ENCODE data around the gene MRPL18.
A peak's percentile ranks its signal among the peaks of the same experiment; 100 is the strongest.
"Not testable (repeated sequence)": the region's sequence is repeated elsewhere in the genome, so short reads cannot be mapped to it uniquely, and the experiment has no call there.

MRPL18 gene

DNA sequence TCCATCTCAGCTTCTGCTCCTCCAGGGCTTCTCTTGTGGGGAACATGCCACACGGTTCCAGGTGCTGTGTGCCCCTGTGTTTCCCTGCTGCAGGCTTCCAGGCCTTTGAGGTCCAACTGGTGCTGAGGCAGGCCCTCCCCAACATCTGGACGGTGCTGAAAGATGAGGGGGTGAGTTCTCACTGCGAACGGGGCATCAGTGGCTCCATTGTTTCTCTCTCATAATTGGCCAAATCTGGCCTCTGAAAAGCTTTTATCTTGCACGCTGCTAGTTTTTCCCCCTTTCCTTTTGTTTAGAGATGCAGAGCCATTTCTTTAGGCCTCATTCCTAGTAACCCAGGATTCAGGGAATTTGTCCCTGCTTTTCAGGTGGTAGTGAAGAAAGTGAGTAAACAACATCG is 18.4 kb downstream of the MRPL18 start:
- intact Hi-C loops (cut with DNase I) = no loop called here
- peak in 2 of 10 donors; percentile 16 to 46 for DNase-seq

DNA sequence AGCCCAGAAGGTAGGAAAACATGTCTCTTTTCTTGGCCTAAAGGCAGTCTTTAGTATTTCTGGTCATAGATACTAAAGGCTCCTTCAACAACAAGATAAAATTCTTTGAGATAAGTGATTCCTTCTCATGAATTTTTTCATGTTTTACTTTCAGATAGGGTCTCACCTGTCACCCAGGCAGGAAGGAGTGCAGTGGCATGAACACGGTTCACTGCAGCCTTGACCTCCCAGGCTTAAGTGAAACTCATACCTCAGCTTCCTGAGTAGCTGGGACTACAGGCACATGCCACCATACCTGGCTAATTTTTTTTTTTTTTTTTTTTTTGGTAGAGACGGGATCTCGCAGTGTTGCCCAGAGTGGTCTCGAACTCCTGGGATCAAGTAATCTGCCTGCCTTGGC is 18.9 kb downstream of the MRPL18 start:
- DNase-seq = no peak
- intact Hi-C loops (cut with DNase I) = no loop called here

DNA sequence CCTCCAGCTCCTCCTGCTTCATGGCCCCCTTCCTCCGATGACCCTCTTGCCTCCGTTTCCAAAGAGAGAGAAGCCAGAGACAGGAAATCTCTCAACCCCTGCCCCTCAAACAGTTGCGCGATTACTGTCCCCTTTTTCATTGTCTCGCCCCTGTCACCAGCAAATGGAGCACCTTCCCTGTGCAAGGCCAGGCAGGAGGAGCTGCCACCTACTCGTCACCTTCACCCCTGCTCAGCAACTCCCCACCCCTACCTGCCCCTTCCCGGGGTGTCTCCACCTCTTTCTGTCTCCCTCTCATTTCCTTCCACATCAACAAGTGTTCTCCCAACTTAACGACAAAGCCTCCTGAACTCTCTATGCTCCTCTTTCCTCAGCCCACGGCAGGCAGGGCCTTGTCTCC is 23.5 kb downstream of the MRPL18 start:
- DNase-seq = no peak
- intact Hi-C loops (cut with DNase I) = no loop called here

DNA sequence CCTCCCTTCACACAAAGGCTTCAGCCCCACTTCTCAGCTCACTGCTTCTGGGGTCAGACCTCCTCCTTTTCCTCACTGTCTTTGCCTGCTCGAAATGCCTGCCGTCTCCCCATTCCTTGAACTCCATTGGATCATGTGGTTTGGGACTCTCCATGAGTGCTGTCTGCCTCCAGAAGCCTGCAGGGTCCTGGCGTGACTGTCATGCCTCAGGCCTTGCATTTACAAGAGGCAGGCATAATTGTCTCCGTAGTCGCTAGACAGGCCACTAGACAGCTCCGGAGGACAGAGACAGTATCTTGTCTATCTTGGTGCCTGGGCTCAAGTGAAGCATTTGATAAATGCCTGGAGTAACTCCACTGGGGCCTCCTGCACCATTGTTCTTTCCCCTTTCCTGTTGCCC is 25.1 kb downstream of the MRPL18 start:
- DNase-seq = no peak
- intact Hi-C loops (cut with DNase I) = no loop called here

DNA sequence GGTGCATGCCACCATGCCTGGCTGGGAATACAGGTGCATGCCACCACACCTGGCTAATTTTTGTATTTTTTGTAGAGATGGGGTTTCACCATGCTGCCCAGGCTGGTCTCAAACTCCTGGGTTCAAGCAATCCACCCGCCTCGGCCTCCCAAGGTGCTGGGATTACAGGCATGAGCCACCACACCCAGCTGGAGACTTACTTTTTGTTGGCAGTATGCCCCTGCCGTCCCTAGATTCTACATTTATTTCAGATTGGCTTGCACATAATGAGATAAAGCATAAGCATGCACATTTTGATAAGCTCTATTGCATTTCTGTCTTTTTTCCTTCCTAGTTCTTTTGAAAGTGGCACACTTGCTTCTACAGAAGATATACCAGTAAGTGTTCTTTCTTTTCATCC is 26.5 kb downstream of the MRPL18 start:
- intact Hi-C loops (cut with DNase I); DNase-seq: not testable (repeated sequence)

DNA sequence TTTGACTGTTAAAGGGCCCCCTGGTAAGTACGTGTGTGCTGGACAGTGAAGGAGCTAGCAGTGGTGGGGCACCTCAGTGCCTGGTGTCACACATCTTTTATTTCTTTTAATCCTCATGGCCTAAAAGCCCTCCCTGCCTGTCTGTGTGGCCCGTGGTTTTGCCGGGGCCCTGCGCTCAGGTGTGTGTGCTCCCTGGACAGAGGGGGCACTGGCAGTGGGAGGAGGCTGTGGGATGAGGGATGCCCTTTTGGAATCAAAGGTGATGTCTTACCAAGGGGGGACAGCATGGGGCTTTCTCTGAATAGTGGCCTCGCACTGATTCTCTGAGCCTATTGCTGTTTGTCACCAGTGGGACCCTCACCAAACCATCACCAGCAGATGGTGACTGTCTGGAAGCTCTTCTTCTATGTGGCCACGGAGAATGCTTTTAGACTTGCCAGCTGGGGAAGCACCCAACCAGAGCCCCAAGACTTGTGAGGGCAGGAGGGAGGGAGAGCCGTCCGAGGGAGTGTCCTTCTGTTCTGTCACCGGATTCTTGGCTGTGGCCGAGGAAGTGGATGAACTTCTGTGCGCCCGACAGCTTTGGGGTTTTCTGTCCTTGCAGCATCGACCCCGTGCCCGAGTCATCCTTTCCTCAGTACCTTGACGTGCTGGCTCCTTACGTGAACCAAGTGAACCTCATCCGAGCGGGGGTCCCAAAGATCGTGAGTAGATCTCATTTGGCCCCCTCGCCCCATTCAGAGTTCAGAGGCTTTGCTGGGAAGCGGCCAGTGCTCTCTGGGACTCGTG is 27.9 kb downstream of the MRPL18 start:
- no peak for DNase-seq
- intact Hi-C loops (cut with DNase I) = no loop called here

DNA sequence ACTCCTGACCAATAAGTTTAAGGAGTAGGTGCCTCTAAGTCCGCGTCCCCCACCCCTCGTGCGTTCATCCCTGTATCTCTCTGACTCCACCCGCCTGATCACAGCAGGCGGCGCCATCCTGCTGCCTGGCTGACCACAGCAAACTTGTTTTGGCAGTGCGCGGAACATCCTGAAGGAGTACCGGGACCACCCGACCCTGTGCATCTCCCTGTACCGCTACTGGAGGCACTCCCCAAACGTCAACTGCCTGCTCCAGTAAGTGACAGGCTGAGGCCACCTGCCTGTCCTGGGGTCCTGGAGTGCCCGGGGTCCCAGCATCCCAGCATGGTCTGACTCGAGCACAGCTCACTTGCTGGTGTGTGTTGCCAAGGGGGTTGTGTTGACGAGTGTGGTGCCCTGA is 28.8 kb downstream of the MRPL18 start:
- intact Hi-C loops (cut with DNase I) = no loop called here
- no peak for DNase-seq

DNA sequence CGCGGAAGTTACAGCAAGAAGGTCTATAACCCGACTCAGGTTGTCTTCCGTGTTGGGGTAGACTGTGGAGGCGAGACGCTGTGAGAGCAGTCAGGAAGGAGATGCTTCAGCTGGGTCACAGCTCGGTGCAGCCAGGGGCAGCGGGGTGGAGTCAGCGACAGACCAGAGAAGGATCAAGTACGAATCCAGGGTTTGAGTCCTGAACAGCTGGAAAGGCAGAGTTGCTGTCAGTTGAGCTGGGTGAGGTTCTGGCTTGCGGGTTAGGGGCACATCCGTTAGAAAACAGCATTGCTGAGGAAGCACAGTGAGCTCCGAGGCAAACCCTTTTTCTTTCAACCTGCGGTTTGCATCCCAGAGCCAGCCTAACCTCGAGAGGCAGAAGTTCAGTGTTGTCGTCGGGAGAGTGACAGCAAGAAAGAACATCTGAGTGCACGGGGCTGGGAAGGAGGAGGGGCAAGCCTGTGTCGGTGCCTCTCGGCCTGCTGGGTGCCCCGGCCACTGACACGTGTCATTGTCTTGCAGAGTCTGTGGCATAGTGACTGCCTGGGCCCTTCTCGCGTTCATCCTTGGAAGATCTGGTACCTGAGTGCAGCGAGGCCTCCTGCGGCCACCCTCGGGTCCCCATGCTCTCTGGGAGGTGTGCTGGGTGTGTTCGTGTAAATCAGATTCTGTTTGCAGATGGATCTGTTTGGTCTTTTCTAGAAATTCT is 29.8 kb downstream of the MRPL18 start:
- peak in 1 of 10 donors; percentile 57 for DNase-seq
- intact Hi-C loops (cut with DNase I) = no loop called here

DNA sequence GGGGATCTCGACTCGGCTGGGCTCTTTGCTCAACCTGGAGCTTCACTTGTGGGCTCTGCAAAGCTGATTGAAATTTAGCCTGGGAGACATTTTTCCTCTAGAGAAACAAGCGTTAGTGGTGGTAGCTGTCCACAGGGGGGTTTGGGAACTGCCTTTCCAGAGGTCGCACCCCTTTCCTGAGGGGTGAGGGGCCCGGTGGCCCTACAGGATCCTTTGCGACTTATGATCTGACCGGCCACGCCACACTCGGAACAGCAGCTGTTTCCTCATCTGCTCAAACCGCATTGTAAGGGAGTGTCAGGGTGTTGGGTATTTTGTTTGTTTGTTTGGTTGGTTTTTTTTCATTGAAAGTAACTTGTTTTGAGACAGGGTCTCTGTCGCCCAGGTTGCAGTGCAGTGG is 30.9 kb downstream of the MRPL18 start:
- intact Hi-C loops (cut with DNase I) = no loop called here
- DNase-seq = no peak

DNA sequence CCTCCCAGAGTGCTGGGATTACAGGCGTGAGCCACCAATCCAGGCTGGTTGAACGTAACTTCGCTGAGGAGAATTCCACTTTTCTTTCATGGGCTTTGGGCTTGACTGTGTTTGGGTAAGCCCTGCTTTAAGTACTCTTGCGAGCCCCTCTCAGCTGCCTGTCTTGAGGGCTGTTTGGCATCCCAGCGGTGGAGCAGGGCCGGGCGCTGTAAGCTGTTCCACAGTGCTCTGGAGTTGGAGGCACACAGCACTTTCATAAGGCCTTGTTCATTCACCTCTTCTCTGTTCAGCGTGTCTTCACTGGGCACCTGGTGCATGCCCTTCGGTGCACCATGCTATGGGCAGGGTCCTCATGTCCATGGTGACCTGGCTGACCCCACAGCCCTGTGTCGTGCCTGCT is 31.5 kb downstream of the MRPL18 start:
- DNase-seq = no peak
- intact Hi-C loops (cut with DNase I) = no loop called here

DNA sequence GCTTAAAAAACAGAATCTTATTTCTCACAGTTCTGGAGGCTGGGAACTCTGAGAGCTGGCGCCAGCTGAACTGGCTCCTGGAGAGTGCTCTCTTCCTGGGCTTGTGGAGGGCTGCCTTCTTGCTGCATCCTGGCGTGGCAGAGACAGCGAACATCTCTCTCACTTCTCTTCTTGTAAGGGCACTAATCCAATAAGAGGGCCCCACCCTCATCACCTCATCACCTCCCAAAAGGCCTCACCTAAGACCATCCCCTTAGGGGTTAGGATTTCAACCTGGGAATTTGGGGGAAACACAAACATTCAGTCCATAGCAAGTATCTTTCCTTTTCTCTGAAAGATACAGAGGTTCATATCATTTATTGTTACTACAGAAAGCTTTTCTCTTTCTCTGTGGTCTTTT is 33.7 kb downstream of the MRPL18 start:
- intact Hi-C loops (cut with DNase I) = no loop called here

DNA sequence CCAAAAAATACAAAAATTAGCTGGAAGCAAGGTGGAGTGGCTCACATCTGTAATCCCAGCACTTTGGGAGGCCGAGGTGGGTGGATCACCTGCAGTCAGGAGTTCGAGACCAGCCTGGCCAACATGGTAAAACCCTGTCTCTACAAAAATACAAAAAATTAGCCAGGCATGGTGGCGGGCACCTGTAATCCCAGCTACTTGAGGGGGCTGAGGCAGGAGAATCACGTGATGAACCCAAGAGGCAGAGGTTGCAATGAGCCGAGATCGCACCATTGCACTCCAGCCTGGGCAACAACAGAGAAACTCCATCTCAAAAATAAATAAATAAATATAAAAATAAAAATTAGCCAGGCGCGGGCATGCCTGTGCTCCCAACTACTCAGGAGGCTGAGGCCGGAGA is 34.4 kb downstream of the MRPL18 start:
- intact Hi-C loops (cut with DNase I); DNase-seq: not testable (repeated sequence)

More for the DNA sequence above, 33.7 kb downstream of the MRPL18 start:
- DNase-seq = no peak

DNA sequence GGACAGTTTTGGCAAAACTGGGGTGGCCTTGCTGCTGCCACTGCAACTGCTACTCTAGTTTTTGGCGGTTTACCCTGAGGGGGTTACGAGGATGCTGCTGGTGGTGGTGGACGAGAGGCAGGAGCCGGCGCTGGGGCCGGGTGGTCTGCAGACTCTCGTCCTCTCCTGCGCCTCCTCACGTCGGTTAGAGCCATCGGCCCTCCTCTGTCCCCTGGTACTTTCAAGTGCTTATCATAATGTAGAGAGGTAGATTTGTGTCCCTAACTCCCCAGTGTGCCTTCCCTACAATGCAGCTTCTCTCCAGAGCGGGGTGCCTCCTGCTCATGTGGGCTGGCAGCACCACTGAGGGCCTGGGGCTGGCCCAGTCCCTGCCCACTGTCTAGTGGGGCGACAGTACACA is 35.7 kb downstream of the MRPL18 start:
- DNase-seq = no peak

DNA sequence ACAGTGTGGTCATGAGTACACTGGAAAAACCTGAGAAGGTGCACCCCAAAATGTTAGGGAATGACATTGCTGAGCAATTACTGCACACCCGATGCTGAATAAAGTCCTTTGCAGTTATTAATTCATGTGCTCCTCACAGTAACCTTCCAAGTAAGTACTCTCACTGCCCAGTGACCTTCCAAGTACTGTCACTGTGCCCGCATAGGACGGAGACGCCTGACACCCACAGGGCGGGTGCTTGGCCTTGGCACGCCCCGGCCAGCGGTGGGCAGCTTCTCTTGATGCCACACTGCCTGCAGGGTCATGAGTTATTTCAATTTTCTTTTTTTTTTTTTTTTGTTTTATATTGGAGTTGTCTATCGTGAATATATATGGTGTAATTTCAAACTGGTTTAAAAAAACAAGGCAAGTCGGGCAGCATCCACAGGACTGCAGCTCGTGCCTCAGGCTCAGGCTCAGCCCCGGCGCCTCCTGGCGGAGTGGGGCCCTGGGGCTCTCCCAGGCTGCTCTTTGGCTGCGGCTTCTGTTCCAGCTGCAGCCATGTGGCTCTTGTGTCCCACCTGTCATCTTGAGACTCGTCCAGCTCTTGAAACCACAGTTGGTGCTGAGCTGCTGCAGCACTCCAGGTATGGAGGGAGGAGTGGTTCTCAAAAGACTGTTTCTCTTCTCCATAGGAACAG is 36.8 kb downstream of the MRPL18 start:
- intact Hi-C loops (cut with DNase I) = no loop called here
- no peak for DNase-seq

More for the DNA sequence above, 35.7 kb downstream of the MRPL18 start:
- intact Hi-C loops (cut with DNase I) = no loop called here

DNA sequence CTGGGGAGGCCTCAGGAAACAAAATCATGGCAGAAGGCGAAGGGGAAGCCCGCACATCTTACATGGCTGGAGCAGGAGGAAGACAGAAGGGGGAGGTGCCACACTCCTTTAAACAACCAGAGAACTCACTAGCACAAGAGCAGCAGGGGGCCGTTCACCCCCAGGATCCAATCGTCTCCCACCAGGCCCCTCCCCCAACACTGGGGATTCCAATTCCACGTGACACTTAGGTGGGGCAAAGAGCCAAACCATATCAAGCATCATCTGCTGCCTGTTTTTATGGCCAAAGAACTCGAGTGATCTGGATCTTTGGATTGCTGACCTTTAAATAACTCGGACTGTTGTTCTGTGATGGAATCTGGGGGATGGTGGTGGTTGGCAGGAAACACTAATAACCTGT is 37.8 kb downstream of the MRPL18 start:
- no peak for DNase-seq
- intact Hi-C loops (cut with DNase I) = no loop called here

DNA sequence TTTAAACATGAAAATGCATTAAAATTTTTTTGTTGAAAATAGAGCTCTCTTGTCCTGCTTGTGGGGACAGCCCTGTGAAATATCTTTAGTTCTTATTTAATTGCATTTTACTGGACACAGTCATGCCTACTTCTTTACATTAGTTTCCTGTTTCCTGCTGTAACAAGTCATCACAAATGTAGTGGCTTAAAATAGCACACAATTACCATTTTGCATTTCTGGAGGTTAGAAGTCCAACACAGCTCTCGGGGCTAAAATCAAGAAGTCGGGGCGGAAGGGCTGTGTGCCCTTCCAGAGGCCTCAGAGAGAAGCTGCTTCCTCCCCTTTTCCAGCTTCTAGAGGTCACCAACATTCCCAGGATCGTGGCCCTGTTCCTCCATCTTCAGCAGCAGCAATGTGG is 39.3 kb downstream of the MRPL18 start:
- intact Hi-C loops (cut with DNase I) = no loop called here
- no peak for DNase-seq

DNA sequence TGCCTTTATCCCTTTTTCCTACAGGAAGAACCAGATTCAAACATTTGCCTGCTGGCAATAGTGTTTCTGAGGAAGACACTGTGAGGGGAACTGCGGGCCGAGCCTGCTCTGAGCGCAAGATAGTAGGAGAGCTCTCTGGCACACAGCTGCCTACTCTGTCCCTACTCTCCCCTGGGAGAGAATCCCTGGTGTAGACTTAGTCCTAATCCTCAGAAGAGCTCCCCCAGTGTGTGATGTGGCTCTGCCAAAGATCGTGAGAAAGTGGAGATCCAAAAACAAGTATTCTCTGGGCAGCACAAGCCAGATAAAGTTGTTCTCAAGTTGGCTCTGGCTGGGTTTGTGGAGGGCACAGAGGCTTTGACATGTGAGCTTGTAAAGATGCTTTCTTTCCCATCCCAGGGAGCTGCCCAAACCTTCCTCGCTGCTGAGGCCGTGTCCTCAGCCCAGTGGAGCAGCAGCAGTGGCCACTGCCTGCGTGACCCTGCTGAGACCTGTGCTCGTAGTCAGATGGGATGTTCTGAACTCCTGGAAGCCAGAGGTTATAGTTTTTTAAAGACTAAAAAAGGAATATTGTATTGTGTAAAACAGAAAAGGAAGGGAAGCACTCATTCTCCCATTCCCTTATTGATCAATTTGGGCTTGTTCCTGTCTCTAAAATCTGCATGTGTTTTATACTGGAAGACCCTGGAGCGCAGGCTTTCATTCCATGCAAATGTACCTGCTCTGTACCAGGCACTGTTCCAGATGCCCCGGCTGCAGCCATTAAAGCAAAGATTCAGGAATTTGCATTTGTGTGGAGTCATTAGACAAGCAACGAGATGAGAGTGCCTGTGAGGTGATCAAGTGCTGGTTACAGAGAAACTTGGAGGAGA is 40.5 kb downstream of the MRPL18 start:
- intact Hi-C loops (cut with DNase I) = no loop called here

DNA sequence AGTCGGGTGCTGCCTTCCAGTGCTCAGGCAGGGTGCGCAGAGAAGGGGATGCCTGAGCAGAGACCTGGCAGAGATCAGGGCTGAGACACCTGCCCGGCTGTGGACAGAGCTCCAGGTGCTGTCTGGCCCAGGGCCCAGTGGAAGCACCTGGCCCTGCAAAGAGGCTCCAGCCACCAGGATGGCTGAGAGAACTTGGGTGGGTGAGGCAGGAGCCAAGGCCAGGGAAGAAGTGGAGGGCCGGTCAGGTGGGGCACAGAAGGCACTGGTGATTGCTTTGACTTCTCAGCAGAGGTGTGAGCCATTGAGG is 41.1 kb downstream of the MRPL18 start:
- no peak for DNase-seq
- intact Hi-C loops (cut with DNase I) = no loop called here

More for the DNA sequence above, 40.5 kb downstream of the MRPL18 start:
- no peak for DNase-seq

DNA sequence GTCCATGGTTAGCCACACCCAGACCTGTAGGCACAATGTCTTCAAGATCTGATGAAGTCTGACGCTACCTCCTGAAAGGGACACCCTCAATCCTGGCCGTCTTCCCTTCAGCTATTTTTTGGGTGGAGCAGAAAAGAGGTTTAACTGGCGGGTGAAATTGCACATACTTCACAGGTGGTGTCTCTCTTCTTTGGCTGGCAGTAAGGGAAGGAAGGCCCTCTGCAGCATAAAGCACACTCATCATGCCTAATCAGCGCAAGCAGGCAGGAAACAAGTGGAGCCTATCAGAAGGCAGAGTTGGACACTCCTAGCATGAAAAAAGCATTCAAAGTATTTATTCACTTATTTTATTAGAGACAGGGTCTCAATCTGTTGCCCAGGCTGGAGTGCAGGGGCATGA is 42.7 kb downstream of the MRPL18 start:
- no peak for DNase-seq
- intact Hi-C loops (cut with DNase I) = no loop called here

DNA sequence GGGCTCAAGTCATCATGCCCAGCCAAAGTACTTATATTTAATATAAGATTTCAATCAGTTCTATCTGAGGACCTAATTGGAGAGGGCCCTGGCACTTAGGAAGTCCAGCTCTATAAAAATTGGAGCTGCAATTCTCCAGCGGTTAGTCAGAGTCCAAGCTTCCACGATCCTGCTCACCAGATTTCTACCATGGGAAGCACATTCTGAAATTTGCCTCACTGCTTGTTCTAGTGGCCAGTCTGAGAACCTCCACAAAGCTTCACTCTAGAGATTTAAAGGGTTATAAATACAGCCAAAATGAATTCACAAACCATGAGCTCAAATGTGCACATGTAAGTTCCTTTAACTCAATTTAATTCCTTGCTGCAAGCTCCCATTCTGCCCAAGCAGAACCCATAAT is 43.3 kb downstream of the MRPL18 start:
- no peak for DNase-seq
- intact Hi-C loops (cut with DNase I) = no loop called here
